OCI-LY7 (cell line): Measurements from ENCODE around the gene FHIT. TPM values are rescaled to one million over a fixed set of nuclear protein-coding genes. Genes with fewer than 3 reads are reported as not detected.

Experiments used
- BruUV-seq: library from RNA; stranded (reverse); fragments of 400-500 nt; replicated peaks from 2 replicates; lab custom pipeline; 2021; lab: Mats Ljungman, UMichigan
- CTCF ChIA-PET: fragments of 300-600 bp; sonication (Branson Sonifier 250); formaldehyde crosslinking; loops from one replicate; lab custom pipeline; 2022; ENCODE audit warnings: antibody characterized with exemption; ENCODE audit not compliant: unreplicated experiment; lab: Charles Lee
- POLR2A ChIA-PET: fragments of 300-600 bp; sonication (Branson Sonifier 250); formaldehyde crosslinking; loops from one replicate; lab custom pipeline; 2022; ENCODE audit warnings: antibody characterized with exemption; lab: Charles Lee
- DNase-seq: peaks from one replicate; pipeline ENCODE4 v3.0.0-alpha.2; 2015; ENCODE audit warnings: low spot score
- H2AFZ ChIP-seq: fragments of 200-600 bp; sonication (generic), shearing (Covaris generic); 2 replicates; pipeline ENCODE4 v1.6.1; 2014; ENCODE audit warnings: mild to moderate bottlenecking, antibody characterized with exemption, low read length, moderate library complexity
- H3K27ac ChIP-seq: fragments of 200-600 bp; sonication (generic); 2 replicates; pipeline ENCODE4 v1.5.1; 2014; ENCODE audit warnings: mixed run types, low read depth, mild to moderate bottlenecking, moderate library complexity, low read length, inconsistent platforms; ENCODE audit not compliant: poor library complexity, severe bottlenecking
- H3K36me3 ChIP-seq: fragments of 200-600 bp; sonication (generic); 2 replicates; pipeline ENCODE4 v1.6.1; 2014; ENCODE audit warnings: mild to moderate bottlenecking, antibody characterized with exemption, low read length, moderate library complexity, mixed read lengths; ENCODE audit not compliant: insufficient read depth
- H3K4me1 ChIP-seq: fragments of 200-600 bp; sonication (generic); 2 replicates; pipeline ENCODE4 v1.5.1; 2014; ENCODE audit warnings: mild to moderate bottlenecking, low read length; ENCODE audit not compliant: insufficient read depth, poor library complexity, severe bottlenecking
- H3K4me2 ChIP-seq: fragments of 200-600 bp; sonication (generic); 2 replicates; pipeline ENCODE4 v1.6.1; 2014; ENCODE audit warnings: mild to moderate bottlenecking, low read length
- H3K4me3 ChIP-seq: fragments of 200-600 bp; sonication (generic); 2 replicates; pipeline ENCODE4 v1.5.1; 2014; ENCODE audit warnings: mild to moderate bottlenecking, low read depth, low read length; ENCODE audit not compliant: poor library complexity, severe bottlenecking
- H3K79me2 ChIP-seq: fragments of 200-600 bp; sonication (generic); 2 replicates; pipeline ENCODE4 v1.6.1; 2016; ENCODE audit warnings: low read depth, mild to moderate bottlenecking, low read length, moderate library complexity, mixed read lengths; ENCODE audit not compliant: insufficient read depth
- H3K9me2 ChIP-seq: fragments of 200-600 bp; sonication (generic); 2 replicates; pipeline ENCODE4 v1.6.1; 2016; ENCODE audit warnings: mild to moderate bottlenecking, low read length, mixed read lengths; ENCODE audit not compliant: insufficient read depth
- H3K9me3 ChIP-seq: fragments of 200-600 bp; sonication (generic); 2 replicates; pipeline ENCODE4 v1.6.1; 2014; ENCODE audit warnings: mild to moderate bottlenecking, mixed run types, low read length, mixed read lengths
- H4K20me1 ChIP-seq: fragments of 200-600 bp; sonication (generic); 2 replicates; pipeline ENCODE4 v1.6.1; 2014; ENCODE audit warnings: mild to moderate bottlenecking, antibody characterized with exemption, low read length, moderate library complexity, mixed read lengths; ENCODE audit not compliant: insufficient read depth
- CTCF ChIP-seq: fragments of 200-600 bp; sonication (generic); conservative IDR thresholded peaks from 2 replicates; pipeline ENCODE4 v1.5.1; 2014; ENCODE audit warnings: mild to moderate bottlenecking, antibody characterized with exemption, low read length, moderate library complexity, mixed read lengths
- EZH2phosphoT487 ChIP-seq: fragments of 200-600 bp; sonication (generic); IDR thresholded peaks from 2 replicates; pipeline ENCODE4 v1.6.1; 2018; ENCODE audit warnings: low read depth, borderline replicate concordance, mild to moderate bottlenecking, mixed run types, antibody characterized with exemption, low read length, moderate library complexity, mixed read lengths
- intact Hi-C: fragments of 100-400 bp; cut with micrococcal nuclease; formaldehyde crosslinking; loops from one replicate; pipeline ENCODE4 v1.10.0; 2022; ENCODE audit not compliant: unreplicated experiment
- total RNA-seq, 2 experiments: library from RNA; depleted of rRNA in 1 of 2; stranded (reverse); fragments of >200 nt in 1 of 2; shearing (Covaris generic) in 1 of 2; gene quantifications; 2 replicates each; pipeline ENCODE4 v1.2.3, GENCODE V29; 2014 to 2022

FHIT gene
- total RNA-seq, 2 experiments from 2014 or later = 5.0 to 10.9 TPM

DNA sequence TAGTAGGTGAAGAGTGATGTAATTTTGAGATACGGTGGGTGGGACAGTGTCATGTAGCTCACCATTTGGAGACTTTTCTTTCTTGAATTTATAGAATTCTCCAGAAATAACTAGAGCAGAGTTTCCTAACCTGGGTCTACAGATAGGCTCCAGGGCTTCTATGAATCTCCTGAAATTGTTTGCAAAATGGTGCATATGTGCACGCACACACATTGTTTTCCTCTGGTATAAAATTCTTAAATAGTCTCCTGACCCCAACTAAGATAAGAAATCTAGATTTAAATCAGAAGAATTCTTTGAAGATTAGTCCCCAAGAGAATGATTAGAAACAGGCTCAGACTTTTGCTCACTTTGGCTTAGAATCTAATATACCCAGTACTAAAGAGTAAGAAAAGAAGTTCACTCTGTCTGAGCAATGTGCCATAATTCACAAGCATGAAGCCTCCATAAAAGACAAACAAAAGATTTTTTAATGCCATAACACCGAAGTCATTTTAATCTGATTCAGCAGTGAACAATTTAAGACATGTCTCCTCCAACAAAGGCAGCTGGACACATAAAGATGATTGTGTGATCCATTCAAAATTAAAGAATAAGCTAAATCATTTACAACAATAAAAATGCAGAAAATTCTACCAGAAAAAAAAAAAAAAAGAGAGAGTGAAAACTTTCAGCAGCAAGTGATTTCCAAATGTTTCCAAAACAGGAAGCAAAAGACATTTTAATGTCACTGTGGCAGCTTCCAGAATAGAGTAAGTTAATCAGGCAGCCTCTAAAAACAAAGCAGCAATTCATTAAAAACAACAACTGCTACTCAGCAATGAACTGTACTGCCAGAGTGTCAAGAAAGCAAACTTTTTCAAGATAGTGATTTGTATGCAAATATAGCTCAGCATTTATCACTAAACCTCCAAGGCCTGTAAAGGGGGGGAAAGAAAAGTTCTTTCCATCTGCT, 1225.9 kb downstream of the FHIT start:
- Histone ChIP-seq H3K79me2 (no peaks in the 10 kb centered on the region), H2AFZ (no peak overlapping the region), H3K9me2 (no peaks in the 10 kb centered on the region), H3K9me3 (no peaks in the 10 kb centered on the region), H3K4me1 (no peaks in the 10 kb centered on the region), H3K4me3 (no peak overlapping the region), H3K36me3 (no peaks in the 10 kb centered on the region), H3K4me2 (no peak overlapping the region), H3K27ac (no peak overlapping the region), H4K20me1 (no peaks in the 10 kb centered on the region)
- BruUV-seq = no TSS peak
- intact Hi-C loops = no loop called here
- ChIA-PET POLR2A (interaction anchor here (0.6 to 1.2 kb wide), 4 partner anchors 14 to 1394 kb away, joined by 3 to 7 read pairs (median 3); no protein-coding TSS in a partner anchor), CTCF (no interaction called here)
- no peak for TF ChIP-seq CTCF
- no peak for TF ChIP-seq EZH2phosphoT487
- DNase-seq = no peak

GRCh38 chr3:60024400-60024799, 1226.9 kb downstream of the FHIT start:
- H3K4me3 ChIP-seq = no peak overlapping the region
- intact Hi-C loops = no loop called here
- no peak overlapping the region for H2AFZ ChIP-seq
- no peaks in the 10 kb centered on the region for H3K79me2 ChIP-seq
- TF ChIP-seq EZH2phosphoT487 (no peak), CTCF (no peak)
- ChIA-PET CTCF (no interaction called here), POLR2A (no interaction called here)
- H4K20me1 ChIP-seq = no peaks in the 10 kb centered on the region
- DNase-seq = no peak
- no peak overlapping the region for H3K27ac ChIP-seq
- no peaks in the 10 kb centered on the region for H3K36me3 ChIP-seq
- H3K4me1 ChIP-seq = no peaks in the 10 kb centered on the region
- H3K9me3 ChIP-seq = no peaks in the 10 kb centered on the region
- BruUV-seq = no TSS peak
- H3K9me2 ChIP-seq = no peaks in the 10 kb centered on the region
- no peak overlapping the region for H3K4me2 ChIP-seq

DNA sequence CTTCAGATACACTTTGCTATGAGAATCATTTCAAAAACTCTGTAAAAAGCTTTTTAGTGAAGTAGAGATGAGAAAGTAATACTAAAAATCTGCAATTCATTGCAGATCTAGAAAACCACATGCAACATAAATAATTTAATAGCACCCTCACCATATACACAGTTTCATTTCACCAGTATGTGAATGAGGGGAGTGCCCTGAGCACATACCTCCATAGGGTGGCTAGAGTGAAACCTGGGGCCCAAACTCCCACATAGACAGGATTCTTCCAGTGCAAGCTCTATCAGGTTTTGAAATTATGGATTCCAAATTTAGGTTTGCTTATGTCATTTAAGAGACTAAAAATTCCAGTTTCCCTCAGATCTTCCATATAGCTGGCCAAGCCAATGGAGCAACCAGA, 1228.1 kb downstream of the FHIT start:
- Histone ChIP-seq H3K36me3 (no peaks in the 10 kb centered on the region), H3K9me3 (no peaks in the 10 kb centered on the region), H3K4me3 (no peak overlapping the region), H3K4me2 (no peak overlapping the region), H2AFZ (no peak overlapping the region), H3K9me2 (no peaks in the 10 kb centered on the region), H3K27ac (no peak overlapping the region), H4K20me1 (no peaks in the 10 kb centered on the region), H3K79me2 (no peaks in the 10 kb centered on the region), H3K4me1 (no peaks in the 10 kb centered on the region)
- intact Hi-C loops = no loop called here
- POLR2A ChIA-PET = no interaction called here
- no TSS peak for BruUV-seq
- TF ChIP-seq EZH2phosphoT487 = no peak
- no peak for TF ChIP-seq CTCF
- DNase-seq = no peak
- CTCF ChIA-PET = no interaction called here
